H1 (cell line): ENCODE data around the gene ATP8B2. TPM values are rescaled to one million over a fixed set of nuclear protein-coding genes. Genes with fewer than 3 reads are reported as not detected.

Experiments used
- CTCF ChIA-PET: fragments of 300-600 bp; sonication (Branson Sonifier 250); formaldehyde crosslinking; loops from one replicate; lab custom pipeline; 2021; ENCODE audit not compliant: partially characterized antibody; lab: Charles Lee
- POLR2A ChIA-PET: fragments of 300-600 bp; sonication (Branson Sonifier 250); formaldehyde crosslinking; loops from one replicate; lab custom pipeline; 2021; ENCODE audit warnings: inconsistent platforms; ENCODE audit not compliant: partially characterized antibody; lab: Charles Lee
- DNase-seq, 2 experiments: peaks; one replicate each; pipeline versions ENCODE4 v3.0.0 to v3.0.0-alpha.2; 2010 to 2022; ENCODE audit warnings: low spot score in 2 of 2, low read depth in 1 of 2, mixed read lengths in 1 of 2
- FAIRE-seq: peaks from 2 replicates; lab custom pipeline; 2011; peaks lifted over from hg19 to GRCh38; lab: Jason Lieb, UNC
- H2AFZ ChIP-seq: 2 replicates; pipeline ENCODE4 v1.8.1; 2012; ENCODE audit warnings: low read length, inconsistent platforms
- H2AK5ac ChIP-seq: 2 replicates; pipeline ENCODE4 v1.6.1; 2013; ENCODE audit warnings: low read depth, low read length
- H2BK120ac ChIP-seq: replicated peaks from 2 replicates; pipeline ENCODE3; 2013; ENCODE audit warnings: low read depth, low read length, inconsistent platforms
- H2BK12ac ChIP-seq: 2 replicates; pipeline ENCODE4 v1.6.1; 2013; ENCODE audit warnings: low read depth, low read length
- H2BK15ac ChIP-seq: 2 replicates; pipeline ENCODE4 v1.6.1; 2013; ENCODE audit warnings: low read length
- H2BK20ac ChIP-seq: 2 replicates; pipeline ENCODE4 v1.6.1; 2013; ENCODE audit warnings: low read length
- H2BK5ac ChIP-seq: 2 replicates; pipeline ENCODE4 v1.6.1; 2013; ENCODE audit warnings: low read depth, low read length
- H3K14ac ChIP-seq: 2 replicates; pipeline ENCODE4 v1.6.1; 2013; ENCODE audit warnings: inconsistent platforms; ENCODE audit not compliant: insufficient read length
- H3K18ac ChIP-seq: 2 replicates; pipeline ENCODE4 v1.6.1; 2013; ENCODE audit warnings: low read length; ENCODE audit errors: extremely low read depth
- H3K23ac ChIP-seq: 2 replicates; pipeline ENCODE4 v1.6.1; 2013; ENCODE audit warnings: inconsistent platforms; ENCODE audit not compliant: insufficient read length
- H3K23me2 ChIP-seq: 2 replicates; pipeline ENCODE4 v1.6.1; 2013; ENCODE audit warnings: low read depth, low read length
- H3K27ac ChIP-seq: 2 replicates; pipeline ENCODE4 v1.6.1; 2011; ENCODE audit warnings: low read depth, low read length, inconsistent platforms
- H3K27me3 ChIP-seq, 4 experiments: replicated peaks in 1 of 4; 1 replicate in 1 of 4; 2 replicates in 3 of 4; pipeline versions ENCODE4 v1.6.1 to v1.8.1; 2011 to 2013; ENCODE audit warnings: low read length in 3 of 4, mild to moderate bottlenecking in 3 of 4, inconsistent platforms in 2 of 4, mixed read lengths in 2 of 4, moderate library complexity in 1 of 4; ENCODE audit not compliant: control insufficient read depth in 3 of 4, insufficient read depth in 3 of 4; ENCODE audit errors: extremely low read depth in 1 of 4
- H3K36me3 ChIP-seq, 4 experiments: 2 replicates each; pipeline versions ENCODE4 v1.6.1 to v1.8.1; 2011 to 2013; ENCODE audit warnings: mild to moderate bottlenecking in 4 of 4, low read length in 3 of 4, moderate library complexity in 2 of 4, control low read depth in 1 of 4, inconsistent platforms in 1 of 4; ENCODE audit not compliant: insufficient read depth in 4 of 4, control insufficient read depth in 2 of 4
- H3K4ac ChIP-seq: replicated peaks from 2 replicates; pipeline ENCODE3; 2013; ENCODE audit warnings: low read length, low read depth, mixed read lengths, inconsistent platforms; ENCODE audit not compliant: insufficient read length
- H3K4me1 ChIP-seq, 4 experiments: replicated peaks in 1 of 4; 1 replicate in 1 of 4; 2 replicates in 3 of 4; pipeline versions ENCODE4 v1.6.1 to v1.8.1; 2011 to 2013; ENCODE audit warnings: low read length in 3 of 4, inconsistent platforms in 2 of 4, mixed read lengths in 1 of 4; ENCODE audit not compliant: insufficient read depth in 4 of 4, control insufficient read depth in 3 of 4
- H3K4me2 ChIP-seq, 2 experiments: 2 replicates each; pipeline versions ENCODE4 v1.6.1 to v1.8.1; 2011 to 2013; ENCODE audit warnings: low read depth in 2 of 2, low read length in 2 of 2, control low read depth in 1 of 2, inconsistent platforms in 1 of 2, mild to moderate bottlenecking in 1 of 2; ENCODE audit not compliant: insufficient read depth in 1 of 2
- H3K4me3 ChIP-seq, 4 experiments: fragments of 200-600, 300-600 bp in 1 of 4; sonication (generic), shearing (Covaris generic), sonication (Bioruptor Twin) in 1 of 4; 2 replicates each; pipeline versions ENCODE4 v1.5.1 to v1.8.1; 2011 to 2016; ENCODE audit warnings: low read length in 4 of 4, low read depth in 3 of 4, control low read depth in 2 of 4, inconsistent platforms in 2 of 4, mild to moderate bottlenecking in 2 of 4, mixed read lengths in 1 of 4, moderate library complexity in 1 of 4; ENCODE audit not compliant: insufficient read depth in 2 of 4; ENCODE audit errors: extremely low read depth in 1 of 4
- H3K56ac ChIP-seq: replicated peaks from 2 replicates; pipeline ENCODE3; 2013; ENCODE audit warnings: low read depth, mild to moderate bottlenecking, mixed read lengths, low read length, inconsistent platforms; ENCODE audit not compliant: insufficient read length
- H3K79me1 ChIP-seq: 2 replicates; pipeline ENCODE4 v1.6.1; 2013; ENCODE audit warnings: low read depth, low read length, control low read depth
- H3K79me2 ChIP-seq, 2 experiments: 2 replicates each; pipeline versions ENCODE4 v1.6.1 to v1.8.1; 2012 to 2013; ENCODE audit warnings: low read length in 2 of 2, mild to moderate bottlenecking in 2 of 2, inconsistent platforms in 1 of 2; ENCODE audit not compliant: insufficient read depth in 2 of 2, control insufficient read depth in 1 of 2
- H3K9ac ChIP-seq, 4 experiments: replicated peaks in 1 of 4; 1 replicate in 1 of 4; 2 replicates in 3 of 4; pipeline versions ENCODE4 v1.6.1 to v1.8.1; 2011 to 2013; ENCODE audit warnings: low read depth in 3 of 4, low read length in 3 of 4, control low read depth in 2 of 4, mild to moderate bottlenecking in 2 of 4, moderate library complexity in 2 of 4, inconsistent platforms in 1 of 4; ENCODE audit errors: extremely low read depth in 1 of 4
- H3K9me3 ChIP-seq, 2 experiments: 2 replicates each; pipeline versions ENCODE4 v1.6.1 to v1.8.1; 2012 to 2013; ENCODE audit warnings: mild to moderate bottlenecking in 2 of 2, moderate library complexity in 2 of 2, control low read depth in 1 of 2, inconsistent platforms in 1 of 2, low read depth in 1 of 2, low read length in 1 of 2, mixed read lengths in 1 of 2; ENCODE audit not compliant: insufficient read depth in 2 of 2
- H4K20me1 ChIP-seq, 2 experiments: replicated peaks in 1 of 2; 2 replicates each; pipeline versions ENCODE3 to v1.8.1; 2011 to 2013; ENCODE audit warnings: inconsistent platforms in 2 of 2, low read length in 2 of 2, mild to moderate bottlenecking in 1 of 2; ENCODE audit not compliant: insufficient read depth in 2 of 2, control insufficient read depth in 1 of 2
- H4K5ac ChIP-seq: 2 replicates; pipeline ENCODE4 v1.6.1; 2013; ENCODE audit warnings: low read length, low read depth, mixed read lengths, inconsistent platforms; ENCODE audit not compliant: insufficient read length
- H4K8ac ChIP-seq: 2 replicates; pipeline ENCODE4 v1.8.0; 2013; ENCODE audit warnings: mild to moderate bottlenecking, moderate library complexity, low read length, inconsistent platforms; ENCODE audit not compliant: insufficient read depth; ENCODE audit errors: extremely low read depth
- H4K91ac ChIP-seq: replicated peaks from 2 replicates; pipeline ENCODE3; 2013; ENCODE audit warnings: low read length, mixed read lengths, inconsistent platforms; ENCODE audit not compliant: insufficient read length
- CEBPB ChIP-seq: IDR thresholded peaks from 2 replicates; pipeline ENCODE4 v1.6.1; 2012; ENCODE audit warnings: low read depth, low read length
- CTBP2 ChIP-seq: IDR thresholded peaks from 2 replicates; pipeline ENCODE4 v1.7.0; 2011; ENCODE audit warnings: borderline replicate concordance, mild to moderate bottlenecking, moderate library complexity, mixed read lengths, low read length; ENCODE audit not compliant: insufficient read depth, insufficient read length
- JUN ChIP-seq: IDR thresholded peaks from 2 replicates; pipeline ENCODE4 v1.6.1; 2011; ENCODE audit warnings: low read depth, mild to moderate bottlenecking, improper control_type of control experiment, low read length
- SAP30 ChIP-seq: fragments of 300-600 bp; sonication (generic); IDR thresholded peaks from 2 replicates; pipeline ENCODE4 v1.7.1; 2012; ENCODE audit warnings: low read length, moderate library complexity, mild to moderate bottlenecking, inconsistent platforms; ENCODE audit not compliant: insufficient read depth, insufficient replicate concordance
- SIRT6 ChIP-seq: IDR thresholded peaks from one replicate; pipeline ENCODE4 v1.7.1; 2012; ENCODE audit warnings: low read length, inconsistent platforms
- WGBS, 2 experiments: shearing (Covaris generic) in 1 of 2; methylation state at CpG; one replicate each; pipeline versions ENCODE4 v1.1.6 to v1.1.7; 2013 to 2015; ENCODE audit warnings: low lambda C conversion rate in 2 of 2, mixed read lengths in 2 of 2, inconsistent platforms in 1 of 2, low coverage in 1 of 2, missing lambda C conversion rate in 1 of 2; ENCODE audit not compliant: insufficient replicate concordance in 2 of 2, insufficient coverage in 1 of 2, insufficient read length in 1 of 2; ENCODE audit errors: extremely low coverage in 1 of 2, missing lambda C conversion rate in 1 of 2; 5-methylcytosine and 5-hydroxymethylcytosine counted together
- polyA plus RNA-seq, 7 experiments: library from polyadenylated mRNA; depleted of rRNA in 3 of 7; stranded (reverse) in 5 of 7; unstranded in 2 of 7; fragments of >200 nt in 5 of 7; fragments of 200-250 nt in 2 of 7; gene quantifications; 1 replicate in 5 of 7; 2 replicates in 1 of 7; 4 replicates in 1 of 7; pipeline versions ENCODE4 v1.2.1 to v1.2.3, GENCODE V29; 2011 to 2013; ENCODE audit warnings: missing spikeins in 2 of 7, mixed read lengths in 2 of 7
- total RNA-seq: library from RNA; stranded (reverse); fragmentation: NEBNext Ultra II Directional; extraction: Animal tissue kit (Norgen Biotek cat#: 25700); gene quantifications from 2 replicates; pipeline ENCODE4 v1.2.1, GENCODE V29; 2021
- TF ChIP-seq, protein P1 (sequence below): IDR thresholded peaks from 2 replicates; pipeline ENCODE4 v1.6.1; 2012; ENCODE audit warnings: low read length, inconsistent platforms
- TF ChIP-seq, protein P2 (sequence below): IDR thresholded peaks from 2 replicates; pipeline ENCODE4 v1.6.1; 2012; ENCODE audit warnings: inconsistent platforms

Gene ATP8B2
- total and polyA plus RNA-seq, 2 of the 8 experiments (the other 6 are each of a cell fraction or from before 2014, with no cell fraction given): 61.4 to 70.1 TPM

DNA sequence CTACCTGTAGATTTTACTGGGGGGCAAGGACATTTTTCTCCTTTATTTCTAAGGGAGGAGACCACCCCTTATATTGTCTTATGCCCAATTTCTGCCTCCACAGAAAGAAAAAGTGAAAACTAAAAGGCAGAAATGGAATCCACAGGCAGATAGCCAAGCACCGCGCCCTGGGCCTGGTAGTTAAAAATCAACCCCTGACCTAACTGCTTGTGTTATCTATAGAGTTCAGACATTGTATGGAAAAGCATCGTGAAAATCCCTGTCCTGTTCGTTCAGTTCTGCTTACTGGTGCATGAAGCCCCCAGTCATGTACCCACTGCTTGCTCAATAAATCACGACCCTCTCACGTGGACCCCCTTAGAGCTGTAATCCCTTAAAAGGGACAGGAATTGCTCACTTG, 46.1 kb downstream of the ATP8B2 start:
- no peak overlapping the region for H4K91ac ChIP-seq
- no peaks in the 10 kb centered on the region for H3K79me2 ChIP-seq
- H4K5ac ChIP-seq: no peak overlapping the region
- 88% methylated on average over 6 of the region's 6 CpGs; no CpG with 5 or more reads in 1 of the 2 experiments for WGBS, 2 experiments
- no peak overlapping the region for H3K4me2 ChIP-seq
- FAIRE-seq (no peak), DNase-seq (no peak)
- no peak overlapping the region for H2BK120ac ChIP-seq
- no peak overlapping the region for H3K27ac ChIP-seq
- no peak overlapping the region for H2BK15ac ChIP-seq
- no peak overlapping the region for H3K4ac ChIP-seq
- no peaks in the 10 kb centered on the region for H3K36me3 ChIP-seq
- no peak for TF ChIP-seq JUN
- TF ChIP-seq, protein P1, sequence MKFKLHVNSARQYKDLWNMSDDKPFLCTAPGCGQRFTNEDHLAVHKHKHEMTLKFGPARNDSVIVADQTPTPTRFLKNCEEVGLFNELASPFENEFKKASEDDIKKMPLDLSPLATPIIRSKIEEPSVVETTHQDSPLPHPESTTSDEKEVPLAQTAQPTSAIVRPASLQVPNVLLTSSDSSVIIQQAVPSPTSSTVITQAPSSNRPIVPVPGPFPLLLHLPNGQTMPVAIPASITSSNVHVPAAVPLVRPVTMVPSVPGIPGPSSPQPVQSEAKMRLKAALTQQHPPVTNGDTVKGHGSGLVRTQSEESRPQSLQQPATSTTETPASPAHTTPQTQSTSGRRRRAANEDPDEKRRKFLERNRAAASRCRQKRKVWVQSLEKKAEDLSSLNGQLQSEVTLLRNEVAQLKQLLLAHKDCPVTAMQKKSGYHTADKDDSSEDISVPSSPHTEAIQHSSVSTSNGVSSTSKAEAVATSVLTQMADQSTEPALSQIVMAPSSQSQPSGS: no peak
- TF ChIP-seq SIRT6: no peak
- TF ChIP-seq, protein P2, sequence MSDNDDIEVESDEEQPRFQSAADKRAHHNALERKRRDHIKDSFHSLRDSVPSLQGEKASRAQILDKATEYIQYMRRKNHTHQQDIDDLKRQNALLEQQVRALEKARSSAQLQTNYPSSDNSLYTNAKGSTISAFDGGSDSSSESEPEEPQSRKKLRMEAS: no peak
- TF ChIP-seq SAP30: no peak
- TF ChIP-seq CTBP2: no peak
- TF ChIP-seq CEBPB: no peak
- H2BK12ac ChIP-seq: no peak overlapping the region
- H3K4me3 ChIP-seq: no peak overlapping the region
- H3K27me3 ChIP-seq: no peaks in the 10 kb centered on the region
- H4K20me1 ChIP-seq: no peaks in the 10 kb centered on the region
- ChIA-PET POLR2A (interaction anchor here (0.6 to 1.4 kb wide), 2 partner anchors 18 to 545 kb away, joined by 3 to 4 read pairs; no protein-coding TSS in a partner anchor), CTCF (no interaction called here)
- H2AFZ ChIP-seq: no peak overlapping the region
- no peak overlapping the region for H2BK20ac ChIP-seq
- H3K23ac ChIP-seq: no peak overlapping the region
- no peaks in the 10 kb centered on the region for H3K79me1 ChIP-seq
- no peaks in the 10 kb centered on the region for H3K9me3 ChIP-seq
- H4K8ac ChIP-seq: no peak overlapping the region
- H2BK5ac ChIP-seq: no peak overlapping the region
- no peak overlapping the region for H3K56ac ChIP-seq
- no peak overlapping the region for H3K18ac ChIP-seq
- H3K14ac ChIP-seq: no peak overlapping the region
- no peak overlapping the region for H3K9ac ChIP-seq
- H3K4me1 ChIP-seq: no peaks in the 10 kb centered on the region
- H2AK5ac ChIP-seq: no peak overlapping the region
- no peaks in the 10 kb centered on the region for H3K23me2 ChIP-seq
